Measurements from ENCODE around the gene BLOC1S3. TPM values are rescaled to one million over a fixed set of nuclear protein-coding genes. Genes with fewer than 3 reads are reported as not detected.

BLOC1S3 gene
- polyA plus RNA-seq, 1 experiment: 7.0 TPM

Other genes starting within 250 kb of the BLOC1S3 start
- not detected in 2 replicates for gene APOC4, start 236.5 kb upstream of the BLOC1S3 start, polyA plus RNA-seq (2011; rRNA removed)
- not detected in 2 replicates for gene APOC2, start 232.7 kb upstream of the BLOC1S3 start, polyA plus RNA-seq (2011; rRNA removed)
- 51.5 and 63.1 TPM in 2 replicates for gene CLPTM1, start 223.4 kb upstream of the BLOC1S3 start, polyA plus RNA-seq (2011; rRNA removed)
- 9.9 and 13.9 TPM in 2 replicates for gene RELB, start 177.3 kb upstream of the BLOC1S3 start, polyA plus RNA-seq (2011; rRNA removed)
- gene CLASRP, start 139.7 kb upstream of the BLOC1S3 start, polyA plus RNA-seq (2011; rRNA removed): 12.4 and 13.9 TPM in 2 replicates
- not detected in 2 replicates for gene ZNF296, start 102.3 kb upstream of the BLOC1S3 start, polyA plus RNA-seq (2011; rRNA removed)
- gene GEMIN7, start 99.5 kb upstream of the BLOC1S3 start, polyA plus RNA-seq (2011; rRNA removed): 20.6 and 24.7 TPM in 2 replicates
- gene PPP1R37, start 85.6 kb upstream of the BLOC1S3 start, polyA plus RNA-seq (2011; rRNA removed): 8.6 and 11.2 TPM in 2 replicates
- gene NKPD1, start 17.8 kb upstream of the BLOC1S3 start, polyA plus RNA-seq (2011; rRNA removed): 0.04 TPM in 2 replicates
- 5.8 and 9.4 TPM in 2 replicates for gene TRAPPC6A, start 547 bp upstream of the BLOC1S3 start, polyA plus RNA-seq (2011; rRNA removed)
- not detected in 2 replicates for gene EXOC3L2, start 66.6 kb downstream of the BLOC1S3 start, polyA plus RNA-seq (2011; rRNA removed)
- 12.6 and 18.9 TPM in 2 replicates for gene MARK4, start 72.5 kb downstream of the BLOC1S3 start, polyA plus RNA-seq (2011; rRNA removed)
- gene CKM, start 144.1 kb downstream of the BLOC1S3 start, polyA plus RNA-seq (2011; rRNA removed): not detected in 2 replicates
- gene KLC3, start 162.0 kb downstream of the BLOC1S3 start, polyA plus RNA-seq (2011; rRNA removed): not detected in 2 replicates
- 51.4 and 69.4 TPM in 2 replicates for gene ERCC2, start 191.8 kb downstream of the BLOC1S3 start, polyA plus RNA-seq (2011; rRNA removed)
- 2.4 and 5.1 TPM in 2 replicates for gene PPP1R13L, start 226.3 kb downstream of the BLOC1S3 start, polyA plus RNA-seq (2011; rRNA removed)
- gene POLR1G, start 227.9 kb downstream of the BLOC1S3 start, polyA plus RNA-seq (2011; rRNA removed): 3.0 and 3.2 TPM in 2 replicates
- 75.8 and 113 TPM in 2 replicates for gene ERCC1, start 245.1 kb downstream of the BLOC1S3 start, polyA plus RNA-seq (2011; rRNA removed)

All from AG04450 (cell line).